ENCODE data around the gene ZP3. TPM values are rescaled to one million over a fixed set of nuclear protein-coding genes. Genes with fewer than 3 reads are reported as not detected.

The ZP3 gene
- total and polyA plus RNA-seq, 8 donors, result 1.0 to 13.8 (median 3.1) TPM

GRCh38 chr7:76426246-76426645 lies 1.5 kb downstream of the ZP3 start:
- no peaks in the 10 kb centered on the region for H3K27me3 ChIP-seq
- no peak overlapping the region for H3K27ac ChIP-seq
- ATAC-seq, result no peak
- H3K4me3 ChIP-seq, result no peak overlapping the region
- TF ChIP-seq CTCF (IDR thresholded peaks at IDR 0.05), result no peak
- no peaks in the 10 kb centered on the region for H3K9me3 ChIP-seq
- peak in 1 of 4 donors; percentile 62 for DNase-seq
- peaks cover 0 to 9% of the 10 kb centered on the region in 2 donors for H3K4me1 ChIP-seq
- no peaks in the 10 kb centered on the region for H3K36me3 ChIP-seq
- intact Hi-C loops (cut with DNase I), result no loop called here

GRCh38 chr7:76427635-76428034 lies 2.9 kb downstream of the ZP3 start:
- Histone ChIP-seq H3K4me3 (no peak overlapping the region), H3K9me3 (no peaks in the 10 kb centered on the region), H3K36me3 (no peaks in the 10 kb centered on the region), H3K27me3 (no peaks in the 10 kb centered on the region), H3K27ac (no peak overlapping the region), H3K4me1 (peaks cover 0 to 9% of the 10 kb centered on the region in 2 donors)
- ATAC-seq (no peak), DNase-seq (peak in 2 of 4 donors; percentile 11 to 18)
- TF ChIP-seq CTCF (IDR thresholded peaks at IDR 0.05), result no peak
- intact Hi-C loops (cut with DNase I), result no loop called here

- Histone ChIP-seq H3K9me3 (no peaks in the 10 kb centered on the region), H3K4me3 (no peak overlapping the region), H3K27me3 (no peaks in the 10 kb centered on the region), H3K4me1 (peaks cover 0 to 9% of the 10 kb centered on the region in 2 donors), H3K36me3 (no peaks in the 10 kb centered on the region), H3K27ac (no peak overlapping the region)
- DNase-seq (no peak), ATAC-seq (no peak)
- TF ChIP-seq CTCF (IDR thresholded peaks at IDR 0.05), result no peak
- intact Hi-C loops (cut with DNase I), result no loop called here
These were observed 3.5 kb downstream of the ZP3 start for GRCh38 chr7:76428149-76428823.

- DNase-seq (peak in 1 of 4 donors; percentile 63), ATAC-seq (peak; percentile 32)
- H3K27ac ChIP-seq, result no peak overlapping the region
- H3K9me3 ChIP-seq, result no peaks in the 10 kb centered on the region
- H3K36me3 ChIP-seq, result no peaks in the 10 kb centered on the region
- no peak overlapping the region for H3K4me3 ChIP-seq
- H3K4me1 ChIP-seq, result peaks cover 0 to 9% of the 10 kb centered on the region in 2 donors
- no peaks in the 10 kb centered on the region for H3K27me3 ChIP-seq
- TF ChIP-seq CTCF (IDR thresholded peaks at IDR 0.05), result no peak
- intact Hi-C loops (cut with DNase I), result no loop called here
These were observed 4.4 kb downstream of the ZP3 start for GRCh38 chr7:76428868-76429805.

GRCh38 chr7:76430211-76430610 lies 5.5 kb downstream of the ZP3 start:
- Histone ChIP-seq H3K27me3 (no peaks in the 10 kb centered on the region), H3K9me3 (no peaks in the 10 kb centered on the region), H3K36me3 (no peaks in the 10 kb centered on the region), H3K27ac (no peak overlapping the region), H3K4me3 (no peak overlapping the region), H3K4me1 (peaks cover 0 to 9% of the 10 kb centered on the region in 2 donors)
- TF ChIP-seq CTCF (IDR thresholded peaks at IDR 0.05), result no peak
- ATAC-seq (no peak), DNase-seq (no peak)
- intact Hi-C loops (cut with DNase I), result no loop called here
